Fibroblast of mammary gland (primary cell): ENCODE measurements around the gene CD86.
"Not testable (repeated sequence)": the region's sequence is repeated elsewhere in the genome, so short reads cannot be mapped to it uniquely, and the experiment has no call there.

Source experiments
- DNase-seq: peaks from one replicate; pipeline ENCODE4 v3.0.0-alpha.2; 2010; ENCODE audit warnings: low read depth
- H3K4me3 ChIP-seq: 2 replicates; pipeline ENCODE4 v1.5.1; 2011; ENCODE audit warnings: low read depth, mild to moderate bottlenecking, low read length, moderate library complexity; ENCODE audit not compliant: control insufficient read depth
- CTCF ChIP-seq: conservative IDR thresholded peaks from 2 replicates; pipeline ENCODE4 v1.5.1; 2011; ENCODE audit warnings: low read depth, low read length, inconsistent platforms; ENCODE audit not compliant: control insufficient read depth, insufficient read depth

CD86 gene

GRCh38 chr3:122025296-122025695, 29.9 kb upstream of the CD86 start:
- no peak for DNase-seq
- no peak for TF ChIP-seq CTCF
- H3K4me3 ChIP-seq: no peak overlapping the region

- no peak for TF ChIP-seq CTCF
- peak; percentile 20 for DNase-seq
- no peak overlapping the region for H3K4me3 ChIP-seq
These were observed 24.6 kb upstream of the CD86 start for GRCh38 chr3:122030381-122031122.

- no peak for TF ChIP-seq CTCF
- H3K4me3 ChIP-seq: no peak overlapping the region
- no peak for DNase-seq
These were observed 24.1 kb upstream of the CD86 start for GRCh38 chr3:122031123-122031468.

- DNase-seq: no peak
- no peak for TF ChIP-seq CTCF
- no peak overlapping the region for H3K4me3 ChIP-seq
These were observed 22.6 kb upstream of the CD86 start for GRCh38 chr3:122032531-122032930.

GRCh38 chr3:122033023-122033422, 22.1 kb upstream of the CD86 start:
- DNase-seq: no peak

GRCh38 chr3:122047296-122047695, 7.9 kb upstream of the CD86 start:
- DNase-seq, H3K4me3 ChIP-seq: not testable (repeated sequence)

More at GRCh38 chr3:122033023-122033422, 22.1 kb upstream of the CD86 start:
- no peak overlapping the region for H3K4me3 ChIP-seq
- no peak for TF ChIP-seq CTCF

- H3K4me3 ChIP-seq, DNase-seq: not testable (repeated sequence)
These were observed 7.4 kb upstream of the CD86 start for GRCh38 chr3:122047773-122048172.

GRCh38 chr3:122052968-122053367, 2.2 kb upstream of the CD86 start:
- H3K4me3 ChIP-seq: no peak overlapping the region
- TF ChIP-seq CTCF: no peak
- DNase-seq: no peak
